Body of pancreas (tissue), 4 donors: ENCODE data around the gene MRPL21.

Experiments used
- CTCF ChIP-seq, 7 experiments: fragments of 450-650 bp in 4 of 7; fragments of 200-600 bp in 3 of 7; sonication (generic) in 3 of 7; IDR thresholded peaks; one replicate each; pipeline ENCODE4 v1.5.1; 2016 to 2019; ENCODE audit warnings: antibody characterized with exemption in 7 of 7
- POLR2A ChIP-seq, 3 donors: fragments of 450-650 bp; IDR thresholded peaks; one replicate each; pipeline ENCODE4 v1.6.1; 2016; ENCODE audit warnings: antibody characterized with exemption in 3 of 3, mild to moderate bottlenecking in 2 of 3

DNA sequence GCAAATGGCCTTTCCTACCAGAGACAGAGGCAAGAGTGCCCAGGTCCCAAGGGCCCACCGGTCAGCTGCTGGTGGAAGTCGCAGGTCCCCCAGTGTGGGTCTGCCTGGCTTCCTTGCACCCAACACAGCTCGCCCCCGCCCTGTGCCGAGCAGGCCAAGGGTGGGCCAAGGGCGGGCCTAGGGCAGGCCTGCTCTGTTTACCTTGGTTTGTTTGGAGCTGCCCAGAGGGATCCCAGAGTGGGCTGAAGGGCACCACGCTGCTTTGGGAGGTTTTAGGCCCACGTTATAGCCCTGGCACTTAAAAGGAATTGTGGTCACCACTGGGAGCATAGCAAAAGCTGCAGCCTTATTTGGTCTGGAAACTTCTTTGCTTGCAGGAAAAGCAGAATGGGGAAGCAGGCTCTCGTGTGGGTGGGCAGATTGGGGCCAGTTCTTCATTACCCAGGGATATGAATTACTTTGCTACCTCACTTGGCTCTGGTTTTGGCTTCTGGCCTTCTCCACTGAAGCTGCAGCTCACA is 39.2 kb upstream of the MRPL21 start:
- no peak for TF ChIP-seq CTCF (IDR thresholded peaks at IDR 0.05)
- no peak for TF ChIP-seq POLR2A (IDR thresholded peaks at IDR 0.05)
